Activated CD8-positive, alpha-beta T cell treated with anti-CD3 and anti-CD28 coated beads, Interleukin-2, amount 10 ng/mL, durations not matched to agents 7 days and 5 days (primary cell): Measurements from ENCODE around the gene KIZ. TPM values are rescaled to one million over a fixed set of nuclear protein-coding genes. Genes with fewer than 3 reads are reported as not detected.

Source experiments
- ATAC-seq: fragments of 150-1000 bp; cut with Tn5 transposase; one replicate; pipeline ENCODE4 v1.10.0; 2021; ENCODE audit warnings: moderate library complexity
- CTCF ChIA-PET: fragments of 350-600 bp; sonication (Branson Sonifier 250); formaldehyde crosslinking; loops from one replicate; lab custom pipeline; 2021; ENCODE audit warnings: antibody characterized with exemption; lab: Charles Lee
- POLR2A ChIA-PET: fragments of 350-600 bp; sonication (Branson Sonifier 250); formaldehyde crosslinking; loops from one replicate; lab custom pipeline; 2021; ENCODE audit warnings: antibody characterized with exemption; lab: Charles Lee
- DNase-seq: peaks from one replicate; pipeline ENCODE4 v3.0.0-alpha.2; 2020
- H3K27ac Mint-ChIP-seq: one replicate; pipeline ENCODE4 v1.8.0; 2021; ENCODE audit warnings: mild to moderate bottlenecking, mixed read lengths
- H3K27me3 Mint-ChIP-seq: one replicate; pipeline ENCODE4 v1.8.0; 2021; ENCODE audit warnings: low read depth, mixed read lengths
- H3K36me3 Mint-ChIP-seq: one replicate; pipeline ENCODE4 v1.8.0; 2021; ENCODE audit warnings: low read depth, mixed read lengths
- H3K4me1 Mint-ChIP-seq: one replicate; pipeline ENCODE4 v1.8.0; 2021; ENCODE audit warnings: low read depth, mixed read lengths
- H3K4me3 Mint-ChIP-seq: one replicate; pipeline ENCODE4 v1.8.0; 2021; ENCODE audit warnings: mild to moderate bottlenecking, mixed read lengths
- H3K9me3 Mint-ChIP-seq: one replicate; pipeline ENCODE4 v1.8.0; 2022; ENCODE audit warnings: mixed read lengths; ENCODE audit not compliant: insufficient read depth
- total RNA-seq, 2 experiments: library from RNA; stranded (reverse); gene quantifications; one replicate each; pipeline ENCODE4 v1.2.3, GENCODE V29; 2021

Gene KIZ
- total RNA-seq, 2 experiments from 2014 or later = 16.2 to 19.9 TPM

DNA sequence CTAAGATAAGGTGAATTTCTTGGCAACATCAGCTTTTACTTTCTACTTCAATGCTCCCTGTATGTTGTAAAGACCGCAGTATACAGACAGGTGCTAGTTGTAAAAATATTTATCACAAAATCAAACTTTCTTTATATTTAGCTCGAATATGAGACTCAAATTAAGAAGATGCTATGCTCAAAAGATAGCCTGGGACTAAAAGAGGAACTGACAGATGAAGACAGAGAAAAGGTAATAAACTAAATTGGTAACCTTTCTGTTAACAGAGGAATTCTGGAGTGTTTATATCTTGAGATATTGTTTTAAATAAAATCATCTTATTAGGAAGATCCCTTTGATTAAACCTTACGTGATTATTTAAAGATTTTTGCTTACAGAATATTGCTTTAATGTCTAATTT lies 19.5 kb downstream of the KIZ start:
- no peaks in the 10 kb centered on the region for H3K27me3 Mint-ChIP-seq
- POLR2A ChIA-PET = no interaction called here
- H3K4me1 Mint-ChIP-seq = peaks cover 4% of the 10 kb centered on the region
- DNase-seq (no peak), ATAC-seq (no peak)
- peaks cover 3% of the 10 kb centered on the region for H3K36me3 Mint-ChIP-seq
- CTCF ChIA-PET = interaction anchor here (0.6 to 2.1 kb wide), 2 partner anchors 21 to 91 kb away, joined by 3 to 6 read pairs; no protein-coding TSS in a partner anchor
- H3K9me3 Mint-ChIP-seq = no peaks in the 10 kb centered on the region
- no peak overlapping the region for H3K4me3 Mint-ChIP-seq
- H3K27ac Mint-ChIP-seq = no peak overlapping the region

DNA sequence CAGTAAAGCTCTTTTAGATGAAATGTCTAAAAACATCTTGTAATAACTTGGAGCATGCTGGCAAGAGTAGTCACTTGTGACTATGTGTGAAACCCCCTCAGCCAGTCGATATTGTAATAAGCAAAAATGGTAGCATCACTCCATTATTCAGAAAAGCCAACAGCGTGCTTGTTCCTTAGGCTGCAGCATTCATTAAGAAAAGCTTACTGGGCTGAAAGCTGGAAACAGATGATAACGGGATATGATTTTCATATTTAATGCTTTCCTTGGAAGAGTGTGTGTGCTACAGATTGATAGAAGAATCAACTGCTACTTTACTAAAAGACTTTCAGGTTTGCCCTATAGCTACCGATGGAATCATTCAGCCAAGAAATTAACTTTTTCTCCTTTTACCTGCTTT lies 20.3 kb downstream of the KIZ start:
- Mint-ChIP-seq H3K4me3 (no peak overlapping the region), H3K27ac (no peak overlapping the region), H3K36me3 (peaks cover 3% of the 10 kb centered on the region), H3K9me3 (no peaks in the 10 kb centered on the region), H3K4me1 (peaks cover 4% of the 10 kb centered on the region), H3K27me3 (no peaks in the 10 kb centered on the region)
- CTCF ChIA-PET = interaction anchor here (2.1 kb wide), 1 partner anchor 90 kb away, joined by 6 read pairs; no protein-coding TSS in a partner anchor
- DNase-seq = no peak
- POLR2A ChIA-PET = no interaction called here
- no peak for ATAC-seq

DNA sequence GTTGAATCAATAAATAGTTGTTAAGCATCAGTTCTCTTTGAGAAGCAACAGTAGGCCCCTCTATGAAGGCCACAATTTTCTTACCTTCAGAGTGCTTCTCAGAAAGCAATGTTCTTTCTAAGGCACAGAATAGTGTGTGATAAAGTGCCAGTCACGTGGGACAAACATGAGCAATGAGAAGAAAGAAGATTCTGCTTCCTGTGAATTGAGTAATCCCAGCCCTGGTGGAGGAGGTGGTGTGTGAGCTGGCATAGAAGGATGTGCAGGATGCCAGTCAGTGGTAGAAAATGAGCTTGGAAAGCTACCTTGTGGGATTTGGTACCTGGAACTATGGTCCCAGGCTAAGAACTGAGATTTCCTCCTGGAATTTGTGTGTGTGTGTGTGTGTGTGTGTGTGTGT lies 21.7 kb downstream of the KIZ start:
- CTCF ChIA-PET = interaction anchor here (1.0 to 1.9 kb wide), 2 partner anchors 8 to 88 kb away, joined by 3 to 4 read pairs; no protein-coding TSS in a partner anchor
- Mint-ChIP-seq H3K9me3 (no peaks in the 10 kb centered on the region), H3K27ac (no peak overlapping the region), H3K27me3 (no peaks in the 10 kb centered on the region), H3K4me1 (peaks cover 4% of the 10 kb centered on the region), H3K36me3 (peaks cover 3% of the 10 kb centered on the region), H3K4me3 (no peak overlapping the region)
- ATAC-seq = no peak
- DNase-seq = no peak
- POLR2A ChIA-PET = interaction anchor here (0.6 kb wide), 1 partner anchor 8 kb away, joined by 3 read pairs; no protein-coding TSS in a partner anchor

DNA sequence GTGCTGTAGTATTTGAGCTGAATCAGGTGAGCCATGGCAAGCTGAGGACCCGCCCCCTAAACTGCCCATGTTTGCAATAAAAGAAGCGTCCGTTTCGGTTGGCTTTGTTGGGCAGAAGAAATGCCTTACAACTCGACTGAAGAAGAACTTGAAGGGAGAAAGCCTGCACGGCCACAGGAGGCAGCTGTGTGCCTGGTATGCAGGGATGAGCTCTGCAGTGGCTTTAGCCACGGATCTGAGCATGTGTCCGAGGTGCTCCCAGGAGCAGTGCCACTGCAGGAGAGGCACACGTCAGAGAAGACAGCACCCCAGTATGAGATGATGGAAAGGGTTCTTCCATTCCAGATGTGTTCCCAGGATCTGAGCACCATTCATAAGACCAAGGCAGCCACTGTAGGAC lies 23.5 kb downstream of the KIZ start:
- peaks cover 5% of the 10 kb centered on the region for H3K36me3 Mint-ChIP-seq
- ChIA-PET CTCF (interaction anchor here (1.9 kb wide), 1 partner anchor 86 kb away, joined by 4 read pairs; no protein-coding TSS in a partner anchor), POLR2A (no interaction called here)
- no peaks in the 10 kb centered on the region for H3K27me3 Mint-ChIP-seq
- H3K27ac Mint-ChIP-seq = no peak overlapping the region
- H3K4me3 Mint-ChIP-seq = no peak overlapping the region
- no peaks in the 10 kb centered on the region for H3K9me3 Mint-ChIP-seq
- no peak for ATAC-seq
- H3K4me1 Mint-ChIP-seq = peaks cover 4% of the 10 kb centered on the region
- no peak for DNase-seq

DNA sequence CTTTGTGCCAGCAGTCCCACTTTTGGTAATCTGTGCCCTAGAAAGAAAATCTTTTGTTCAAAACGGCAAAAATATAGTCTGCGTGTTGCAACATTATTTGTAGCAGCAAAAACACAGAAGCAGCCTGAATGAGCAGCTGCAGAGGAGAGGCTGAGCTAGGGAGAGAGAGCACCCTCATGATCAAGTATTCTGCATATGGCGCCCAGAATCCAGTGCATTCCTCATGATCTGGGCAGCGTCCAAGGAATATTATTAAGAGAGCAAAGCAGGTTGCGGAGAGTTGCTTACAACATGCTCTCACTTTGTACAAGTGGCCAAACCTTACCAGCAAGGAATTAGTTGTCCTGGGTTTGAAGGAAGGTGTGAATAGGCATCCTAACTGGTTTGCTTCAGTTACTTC lies 25.9 kb downstream of the KIZ start:
- Mint-ChIP-seq H3K27ac (no peak overlapping the region), H3K9me3 (no peaks in the 10 kb centered on the region), H3K36me3 (peaks cover 6% of the 10 kb centered on the region), H3K4me3 (no peak overlapping the region), H3K27me3 (no peaks in the 10 kb centered on the region), H3K4me1 (peaks cover 4% of the 10 kb centered on the region)
- DNase-seq = no peak
- ChIA-PET POLR2A (no interaction called here), CTCF (interaction anchor here (1.4 kb wide), 1 partner anchor 84 kb away, joined by 3 read pairs; no protein-coding TSS in a partner anchor)
- no peak for ATAC-seq

DNA sequence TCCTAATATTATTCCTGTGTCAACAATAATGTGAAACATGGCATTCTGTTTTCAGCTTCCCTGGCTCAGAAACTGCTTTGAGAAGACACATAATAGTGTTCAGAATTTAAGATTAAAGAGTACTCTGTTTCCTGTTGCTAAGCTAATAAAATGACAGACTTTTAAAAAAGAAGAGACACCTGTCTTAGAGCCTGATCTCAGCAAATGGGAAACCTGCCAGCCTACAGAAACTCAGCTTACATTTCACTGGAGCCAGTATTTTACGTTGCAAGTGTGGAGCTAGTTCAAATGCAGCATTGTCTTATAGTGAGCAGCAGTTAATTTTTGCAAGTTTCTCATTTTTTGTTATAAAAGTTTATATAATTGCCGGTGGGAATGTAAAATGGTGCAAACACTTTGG lies 28.8 kb downstream of the KIZ start:
- H3K36me3 Mint-ChIP-seq = peaks cover 4% of the 10 kb centered on the region
- ChIA-PET POLR2A (no interaction called here), CTCF (no interaction called here)
- H3K27ac Mint-ChIP-seq = no peak overlapping the region
- peaks cover 3% of the 10 kb centered on the region for H3K4me1 Mint-ChIP-seq
- no peaks in the 10 kb centered on the region for H3K27me3 Mint-ChIP-seq
- no peaks in the 10 kb centered on the region for H3K9me3 Mint-ChIP-seq
- no peak for DNase-seq
- H3K4me3 Mint-ChIP-seq = no peak overlapping the region
- no peak for ATAC-seq

DNA sequence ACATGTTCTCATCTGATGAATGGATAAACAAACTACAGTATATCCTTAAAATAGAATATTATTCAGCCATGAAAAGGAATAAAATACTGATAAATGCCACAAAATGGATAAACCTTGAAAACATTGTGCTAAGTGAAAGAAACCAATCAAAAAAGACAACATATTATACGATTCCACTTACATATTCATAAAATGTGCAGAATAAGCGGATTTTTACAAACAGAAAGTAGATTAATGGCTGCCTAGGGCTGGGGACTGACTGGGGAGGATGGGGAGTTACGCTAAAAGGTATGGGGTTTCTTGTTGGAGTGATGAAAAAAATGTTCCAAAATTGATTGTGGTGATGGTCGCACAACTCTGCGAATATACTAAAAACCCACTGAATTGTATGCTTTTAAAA lies 29.4 kb downstream of the KIZ start:
- Mint-ChIP-seq H3K4me3 (no peak overlapping the region), H3K27me3 (no peaks in the 10 kb centered on the region), H3K36me3 (peaks cover 6% of the 10 kb centered on the region), H3K4me1 (peaks cover 4% of the 10 kb centered on the region), H3K9me3 (no peaks in the 10 kb centered on the region), H3K27ac (no peak overlapping the region)
- CTCF ChIA-PET = no interaction called here
- POLR2A ChIA-PET = no interaction called here
- DNase-seq (no peak), ATAC-seq (no peak)

DNA sequence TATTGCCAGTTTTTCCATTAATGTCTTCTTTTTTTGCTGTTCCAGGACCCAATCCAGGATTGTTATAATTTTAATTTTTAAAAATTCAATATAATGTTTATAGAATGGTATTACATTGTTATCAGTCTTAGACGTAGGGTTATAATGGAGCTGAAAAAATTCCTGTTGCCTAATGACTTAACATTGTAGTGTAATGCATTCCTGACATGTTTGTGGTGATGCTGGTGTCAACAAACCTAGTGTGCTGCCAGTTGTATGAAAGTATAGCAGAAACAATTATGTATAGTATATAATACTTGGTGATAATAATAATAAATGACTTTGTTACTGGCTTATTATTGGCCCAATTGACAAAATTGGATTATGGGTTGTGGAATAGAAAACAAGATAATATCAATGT lies 30.4 kb downstream of the KIZ start:
- no peak for DNase-seq
- CTCF ChIA-PET = no interaction called here
- Mint-ChIP-seq H3K27ac (no peak overlapping the region), H3K9me3 (no peaks in the 10 kb centered on the region), H3K27me3 (no peaks in the 10 kb centered on the region), H3K4me3 (no peak overlapping the region), H3K4me1 (peaks cover 6% of the 10 kb centered on the region), H3K36me3 (peaks cover 8% of the 10 kb centered on the region)
- POLR2A ChIA-PET = interaction anchor here (0.6 kb wide), 1 partner anchor 9 kb away, joined by 3 read pairs; no protein-coding TSS in a partner anchor
- ATAC-seq = no peak

DNA sequence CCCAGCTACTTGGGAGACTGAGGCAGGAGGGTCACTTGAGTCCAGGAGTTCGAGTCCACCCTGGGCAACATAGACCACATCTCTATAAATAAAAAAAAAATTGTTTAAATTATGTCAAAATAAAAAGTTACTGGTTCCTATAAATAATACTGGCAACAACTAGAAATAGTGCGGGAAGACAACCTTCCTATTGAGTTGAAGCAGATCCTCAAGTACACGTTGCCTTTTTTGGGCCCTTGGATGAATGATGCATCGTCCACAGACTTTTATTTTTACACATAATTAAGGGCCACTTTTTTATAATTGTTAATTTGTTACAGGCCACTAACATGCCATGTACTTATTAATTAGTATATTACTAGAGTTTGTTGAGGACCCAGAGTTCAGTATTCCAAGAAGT lies 31.1 kb downstream of the KIZ start:
- DNase-seq = no peak
- no peak for ATAC-seq
- Mint-ChIP-seq H3K36me3 (peaks cover 12% of the 10 kb centered on the region), H3K27me3 (no peaks in the 10 kb centered on the region), H3K9me3 (no peaks in the 10 kb centered on the region), H3K27ac (no peak overlapping the region), H3K4me3 (no peak overlapping the region), H3K4me1 (peaks cover 6% of the 10 kb centered on the region)
- ChIA-PET CTCF (no interaction called here), POLR2A (no interaction called here)

DNA sequence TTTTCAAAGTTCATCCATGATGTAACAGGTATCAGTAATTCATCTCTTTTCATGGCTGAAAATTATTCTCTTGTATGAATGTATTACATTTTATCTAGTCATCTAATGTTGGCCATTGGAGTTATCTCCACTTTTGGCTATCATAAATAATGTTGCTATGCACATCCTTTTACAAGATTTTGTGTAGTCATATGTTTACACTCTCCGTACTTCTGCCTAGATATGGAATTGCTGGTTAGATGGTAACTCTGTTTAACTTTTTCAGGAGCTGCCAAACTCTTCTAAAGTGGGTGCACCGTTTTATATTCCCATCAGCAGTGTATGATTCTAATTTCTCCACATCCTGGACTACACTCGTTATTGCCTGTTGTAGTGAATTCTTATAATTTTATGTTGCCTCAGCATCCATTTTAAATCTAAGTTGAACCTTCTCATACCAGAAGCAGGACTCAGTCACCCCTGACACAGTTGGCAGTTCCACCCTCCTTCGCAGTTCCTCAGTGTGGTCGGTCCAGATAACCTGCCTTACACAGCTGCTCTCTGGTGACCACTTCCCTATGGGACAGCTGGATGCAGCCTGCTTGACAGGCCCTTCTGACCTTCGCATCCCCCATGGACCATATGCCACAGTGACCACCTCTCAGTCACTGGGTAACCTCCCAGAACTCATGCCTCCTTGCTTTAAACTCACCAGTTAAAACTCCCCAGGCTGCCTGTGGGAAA lies 33.9 kb downstream of the KIZ start:
- Mint-ChIP-seq H3K36me3 (peaks cover 31% of the 10 kb centered on the region), H3K4me3 (no peak overlapping the region), H3K27me3 (no peaks in the 10 kb centered on the region), H3K27ac (no peak overlapping the region), H3K4me1 (peaks cover 6% of the 10 kb centered on the region), H3K9me3 (no peaks in the 10 kb centered on the region)
- POLR2A ChIA-PET = no interaction called here
- no peak for ATAC-seq
- no peak for DNase-seq
- CTCF ChIA-PET = no interaction called here

DNA sequence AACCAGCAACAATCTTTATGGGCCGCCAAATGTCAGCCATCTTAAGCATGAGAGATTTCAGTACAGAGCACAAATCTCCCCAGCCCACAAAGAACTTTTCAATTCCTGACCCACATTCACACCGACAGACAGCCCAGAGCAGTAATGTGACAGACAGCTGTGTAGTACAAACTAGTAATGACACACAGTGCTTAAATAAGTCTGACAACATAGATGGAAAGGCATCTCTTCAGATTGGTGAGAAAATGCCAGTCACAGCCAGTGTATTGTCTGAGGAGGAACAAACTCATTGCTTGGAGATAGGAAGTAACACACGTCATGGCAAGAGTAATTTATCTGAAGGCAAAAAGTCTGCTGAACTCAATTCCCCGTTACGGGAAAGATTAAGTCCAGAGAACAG lies 36.0 kb downstream of the KIZ start:
- peaks cover 45% of the 10 kb centered on the region for H3K36me3 Mint-ChIP-seq
- no peak for DNase-seq
- no peaks in the 10 kb centered on the region for H3K9me3 Mint-ChIP-seq
- POLR2A ChIA-PET = no interaction called here
- no peaks in the 10 kb centered on the region for H3K27me3 Mint-ChIP-seq
- peaks cover 22% of the 10 kb centered on the region for H3K4me1 Mint-ChIP-seq
- CTCF ChIA-PET = no interaction called here
- no peak overlapping the region for H3K4me3 Mint-ChIP-seq
- no peak overlapping the region for H3K27ac Mint-ChIP-seq
- ATAC-seq = no peak

DNA sequence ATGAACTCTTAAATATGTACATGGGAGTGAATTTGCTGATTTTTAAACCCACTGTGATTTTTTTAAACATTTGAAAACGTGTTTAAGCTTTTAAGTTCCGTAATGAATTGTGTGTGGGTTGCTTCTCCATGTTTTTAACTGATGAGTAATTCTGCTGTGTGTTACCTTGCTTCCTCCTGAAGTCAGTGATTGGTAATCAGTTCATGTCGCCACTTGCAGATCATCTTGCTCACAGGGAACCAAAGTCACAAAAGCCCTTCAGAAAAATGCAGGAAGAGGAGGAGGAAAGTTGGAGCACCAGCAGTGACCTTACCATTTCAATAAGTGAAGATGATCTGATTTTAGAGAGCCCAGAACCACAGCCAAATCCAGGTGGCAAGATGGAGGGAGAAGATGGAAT lies 36.7 kb downstream of the KIZ start:
- Mint-ChIP-seq H3K27ac (no peak overlapping the region), H3K9me3 (no peaks in the 10 kb centered on the region), H3K36me3 (peaks cover 49% of the 10 kb centered on the region), H3K4me1 (peaks cover 29% of the 10 kb centered on the region), H3K4me3 (no peak overlapping the region), H3K27me3 (no peaks in the 10 kb centered on the region)
- ATAC-seq (no peak), DNase-seq (no peak)
- POLR2A ChIA-PET = interaction anchor here (0.7 kb wide), 1 partner anchor 20 kb away, joined by 3 read pairs; no protein-coding TSS in a partner anchor
- CTCF ChIA-PET = interaction anchor here (0.9 kb wide), 1 partner anchor 12 kb away, joined by 3 read pairs; no protein-coding TSS in a partner anchor
